A549 (cell line): ENCODE measurements around the gene TBX1. TPM values are rescaled to one million over a fixed set of nuclear protein-coding genes. Genes with fewer than 3 reads are reported as not detected.

Source experiments
- ATAC-seq, 2 experiments: fragments of 200-7000 bp in 1 of 2; fragments of >200 bp in 1 of 2; cut with Nextera tagmentation in 1 of 2; cut with Tn5 transposase in 1 of 2; 3 replicates each; pipeline versions ENCODE4 v1.8.0 to v1.9.1; 2018 to 2020; ENCODE audit warnings: mild to moderate bottlenecking in 1 of 2, moderate library complexity in 1 of 2
- CTCF ChIA-PET: fragments of 300-600 bp; sonication (Branson Sonifier 250); formaldehyde crosslinking; extraction: SDS; loops from one replicate; lab custom pipeline; 2021; ENCODE audit warnings: antibody characterized with exemption, inconsistent platforms; lab: Yijun Ruan, JAX
- POLR2A ChIA-PET: fragments of 350-600 bp; formaldehyde crosslinking; extraction: SDS; loops from one replicate; lab custom pipeline; 2021; ENCODE audit warnings: antibody characterized with exemption, inconsistent platforms; lab: Yijun Ruan, JAX
- DNase-seq, 2 experiments: peaks; one replicate each; pipeline versions ENCODE4 v3.0.0 to v3.0.0-alpha.2; 2011 to 2016; ENCODE audit warnings: low read depth in 1 of 2, low spot score in 1 of 2
- FAIRE-seq: peaks from 2 replicates; lab custom pipeline; 2011; peaks lifted over from hg19 to GRCh38; lab: Jason Lieb, UNC
- H3K27ac ChIP-seq, 2 experiments: fragments of >200 bp; sonication (Bioruptor Twin); formaldehyde crosslinking; 3 replicates each; pipeline ENCODE4 v1.5.1; 2016 to 2017
- H3K4me1 ChIP-seq: fragments of >200 bp; sonication (Bioruptor Twin); formaldehyde crosslinking; 3 replicates; pipeline ENCODE4 v1.6.1; 2016
- H3K4me2 ChIP-seq: fragments of >200 bp; sonication (Bioruptor Twin); formaldehyde crosslinking; 3 replicates; pipeline ENCODE4 v1.6.1; 2016
- H3K4me3 ChIP-seq: fragments of >200 bp; sonication (Bioruptor Twin); formaldehyde crosslinking; 3 replicates; pipeline ENCODE4 v1.5.1; 2016
- H3K9me3 ChIP-seq: fragments of >200 bp; sonication (Bioruptor Twin); formaldehyde crosslinking; 3 replicates; pipeline ENCODE4 v1.6.1; 2016
- CBX2 ChIP-seq: fragments of 200-600 bp; sonication (generic); IDR thresholded peaks from 2 replicates; pipeline ENCODE4 v1.6.1; 2016; ENCODE audit warnings: low read depth, mild to moderate bottlenecking, borderline replicate concordance
- CBX8 ChIP-seq: fragments of 200-600 bp; sonication (generic); IDR thresholded peaks from 2 replicates; pipeline ENCODE4 v1.6.1; 2016
- CHD4 ChIP-seq: fragments of 200-600 bp; sonication (generic); IDR thresholded peaks from 2 replicates; pipeline ENCODE4 v1.6.1; 2016; ENCODE audit warnings: antibody characterized with exemption, mild to moderate bottlenecking, borderline replicate concordance
- E2F6 ChIP-seq: IDR thresholded peaks from 2 replicates; pipeline ENCODE4 v1.6.1; 2012; ENCODE audit warnings: low read depth, borderline replicate concordance
- EHF ChIP-seq: fragments of 250-450 bp; sonication (Bioruptor Pico); IDR thresholded peaks from 2 replicates; pipeline ENCODE4 v1.5.0; 2020; ENCODE audit warnings: mild to moderate bottlenecking
- EHMT2 ChIP-seq: fragments of 200-600 bp; sonication (generic); IDR thresholded peaks from 2 replicates; pipeline ENCODE4 v1.6.1; 2016; ENCODE audit warnings: antibody characterized with exemption, low read depth, mild to moderate bottlenecking, moderate library complexity
- FOSB ChIP-seq: fragments of 250-450 bp; sonication (Bioruptor Pico); IDR thresholded peaks from 2 replicates; pipeline ENCODE4 v1.5.0; 2020; ENCODE audit warnings: mild to moderate bottlenecking, moderate library complexity
- HDAC2 ChIP-seq: fragments of 200-600 bp; sonication (generic); IDR thresholded peaks from 2 replicates; pipeline ENCODE4 v1.6.1; 2016
- KDM5A ChIP-seq: fragments of 200-600 bp; sonication (generic); IDR thresholded peaks from 2 replicates; pipeline ENCODE4 v1.6.1; 2016; ENCODE audit warnings: antibody characterized with exemption, mild to moderate bottlenecking
- MAFK ChIP-seq: fragments of 450-650 bp; IDR thresholded peaks from 2 replicates; pipeline ENCODE4 v1.6.1; 2014; ENCODE audit not compliant: partially characterized antibody
- MAX ChIP-seq: IDR thresholded peaks from 2 replicates; pipeline ENCODE4 v1.6.1; 2012
- PHF8 ChIP-seq: fragments of 200-600 bp; sonication (generic); IDR thresholded peaks from 2 replicates; pipeline ENCODE4 v1.6.1; 2016; ENCODE audit warnings: low read depth, mild to moderate bottlenecking, antibody characterized with exemption, moderate library complexity, borderline replicate concordance
- POLR2AphosphoS2 ChIP-seq: conservative IDR thresholded peaks from 2 replicates; pipeline ENCODE4 v1.6.1; 2012; ENCODE audit warnings: low read length, improper control_type of control experiment, inconsistent platforms
- WGBS: methylation state at CpG from one replicate; pipeline ENCODE4 v1.1.6; 2017; ENCODE audit errors: missing lambda C conversion rate; 5-methylcytosine and 5-hydroxymethylcytosine counted together
- polyA plus RNA-seq, 4 experiments: library from polyadenylated mRNA; depleted of rRNA in 3 of 4; stranded (reverse); fragments of >200 nt; fragmentation: RNase III in 1 of 4; extraction: RNeasy Plus Mini Kit Qiagen cat#74134 plus additional on column Dnase treatment in 1 of 4; gene quantifications; 2 replicates in 3 of 4; 3 replicates in 1 of 4; pipeline ENCODE4 v1.2.3, GENCODE V29; 2011 to 2017

Gene TBX1
- polyA plus RNA-seq, 2 of the 4 experiments (the other 2 are of a cell fraction) = 0.30 to 2.8 TPM

- DNase-seq = peak in 1 of 2 experiments; percentile 34
- H3K9me3 ChIP-seq = no peaks in the 10 kb centered on the region
- peaks cover 18% of the 10 kb centered on the region for H3K4me1 ChIP-seq
- peak overlapping the region; percentile 46 to 82; a peak in 5 of 6 replicates for H3K27ac ChIP-seq
- peak overlapping the region; percentile 59 for H3K4me2 ChIP-seq
- ChIA-PET CTCF (interaction anchor here (0.6 to 6.0 kb wide), 3 partner anchors 20 to 160 kb away, joined by 3 to 44 read pairs (median 7); no protein-coding TSS in a partner anchor), POLR2A (no interaction called here)
- FAIRE-seq = no peak
- peak in 1 of 2 experiments; percentile 65; a peak in 3 of 6 replicates for ATAC-seq
- no peak overlapping the region for H3K4me3 ChIP-seq
- WGBS = 60% methylated on average over 10 of the region's 27 CpGs
- TF ChIP-seq FOSB (CRISPR knock-in tag) = no peak
- TF ChIP-seq E2F6 = no peak
- TF ChIP-seq POLR2AphosphoS2 = no peak
- TF ChIP-seq EHF (CRISPR knock-in tag) = no peak
Measured at GRCh38 chr22:19750507-19751490, 9.8 kb upstream of the TBX1 start.

- ChIA-PET CTCF (interaction anchor here (0.9 to 6.0 kb wide), 4 partner anchors 9 to 159 kb away, joined by 3 to 44 read pairs (median 6); no protein-coding TSS in a partner anchor), POLR2A (no interaction called here)
- peak in 1 of 2 experiments; percentile 19; a peak in 3 of 6 replicates for ATAC-seq
- no peak overlapping the region for H3K4me3 ChIP-seq
- no peaks in the 10 kb centered on the region for H3K9me3 ChIP-seq
- WGBS = 72% methylated on average over 4 of the region's 14 CpGs
- H3K4me1 ChIP-seq = peaks cover 18% of the 10 kb centered on the region
- TF ChIP-seq KDM5A (no peak), CHD4 (no peak), HDAC2 (no peak), CBX2 (no peak)
- peak overlapping the region; percentile 59 for H3K4me2 ChIP-seq
- no peak for DNase-seq
- peak overlapping the region; percentile 46 to 82; a peak in 4 of 6 replicates for H3K27ac ChIP-seq
- FAIRE-seq = no peak
Measured at GRCh38 chr22:19751497-19752245, 8.9 kb upstream of the TBX1 start.

GRCh38 chr22:19753090-19753842, 7.3 kb upstream of the TBX1 start:
- no peak for DNase-seq
- TF ChIP-seq MAFK (no peak), MAX (no peak), CBX8 (no peak), PHF8 (no peak), EHMT2 (no peak)
- Histone ChIP-seq H3K4me3 (no peak overlapping the region), H3K4me2 (no peak overlapping the region), H3K4me1 (peaks cover 23% of the 10 kb centered on the region), H3K27ac (no peak overlapping the region), H3K9me3 (no peaks in the 10 kb centered on the region)
- FAIRE-seq = no peak
- ChIA-PET POLR2A (no interaction called here), CTCF (interaction anchor here (0.8 to 6.0 kb wide), 3 partner anchors 11 to 195 kb away, joined by 3 to 44 read pairs (median 5); no protein-coding TSS in a partner anchor)
- WGBS = 82% methylated on average over 7 of the region's 10 CpGs
- no peak for ATAC-seq
